Upper lobe of left lung (tissue), 4 donors: Measurements from ENCODE around the gene ANKRD28.

Source experiments
- CTCF ChIP-seq, 6 experiments: fragments of 450-650 bp in 4 of 6; fragments of 200-600 bp in 2 of 6; sonication (generic) in 2 of 6; IDR thresholded peaks; one replicate each; pipeline ENCODE4 v1.5.1; 2016 to 2019; ENCODE audit warnings: antibody characterized with exemption in 6 of 6
- EP300 ChIP-seq, 4 donors: sonication (generic); formaldehyde crosslinking; IDR thresholded peaks; one replicate each; pipeline ENCODE4 v1.5.1; 2017; ENCODE audit warnings: antibody characterized with exemption in 4 of 4, control low read depth in 2 of 4
- POLR2A ChIP-seq, 4 donors: fragments of 450-650 bp; IDR thresholded peaks; one replicate each; pipeline ENCODE4 v1.5.1; 2016 to 2017; ENCODE audit warnings: antibody characterized with exemption in 4 of 4, mild to moderate bottlenecking in 2 of 4
- POLR2AphosphoS5 ChIP-seq, 2 donors: sonication (generic); formaldehyde crosslinking; IDR thresholded peaks; one replicate each; pipeline ENCODE4 v1.5.1; 2017; ENCODE audit warnings: antibody characterized with exemption in 2 of 2

- TF ChIP-seq CTCF (IDR thresholded peaks at IDR 0.05) = no peak
- no peak for TF ChIP-seq POLR2A (IDR thresholded peaks at IDR 0.05)
- no peak for TF ChIP-seq POLR2AphosphoS5 (IDR thresholded peaks at IDR 0.05)
- TF ChIP-seq EP300 (IDR thresholded peaks at IDR 0.05) = no peak
Observed at GRCh38 chr3:15791525-15791924, 6.3 kb downstream of the ANKRD28 start.
